Breast epithelium (tissue), 3 donors: ENCODE results near the gene INTS13.

Source experiments
- POLR2A ChIP-seq: fragments of 450-650 bp; IDR thresholded peaks from one replicate; pipeline ENCODE4 v1.6.1; 2016; ENCODE audit warnings: antibody characterized with exemption, mild to moderate bottlenecking, moderate library complexity
- POLR2AphosphoS5 ChIP-seq, 3 donors: sonication (generic); formaldehyde crosslinking; IDR thresholded peaks; one replicate each; pipeline ENCODE4 v1.6.1; 2017; ENCODE audit warnings: antibody characterized with exemption in 3 of 3
- TF ChIP-seq, protein P1 (sequence below), 3 donors: fragments of 450-650 bp; IDR thresholded peaks; one replicate each; pipeline ENCODE4 v1.5.1; 2016 to 2017; ENCODE audit warnings: antibody characterized with exemption in 3 of 3, mild to moderate bottlenecking in 3 of 3, moderate library complexity in 3 of 3

DNA sequence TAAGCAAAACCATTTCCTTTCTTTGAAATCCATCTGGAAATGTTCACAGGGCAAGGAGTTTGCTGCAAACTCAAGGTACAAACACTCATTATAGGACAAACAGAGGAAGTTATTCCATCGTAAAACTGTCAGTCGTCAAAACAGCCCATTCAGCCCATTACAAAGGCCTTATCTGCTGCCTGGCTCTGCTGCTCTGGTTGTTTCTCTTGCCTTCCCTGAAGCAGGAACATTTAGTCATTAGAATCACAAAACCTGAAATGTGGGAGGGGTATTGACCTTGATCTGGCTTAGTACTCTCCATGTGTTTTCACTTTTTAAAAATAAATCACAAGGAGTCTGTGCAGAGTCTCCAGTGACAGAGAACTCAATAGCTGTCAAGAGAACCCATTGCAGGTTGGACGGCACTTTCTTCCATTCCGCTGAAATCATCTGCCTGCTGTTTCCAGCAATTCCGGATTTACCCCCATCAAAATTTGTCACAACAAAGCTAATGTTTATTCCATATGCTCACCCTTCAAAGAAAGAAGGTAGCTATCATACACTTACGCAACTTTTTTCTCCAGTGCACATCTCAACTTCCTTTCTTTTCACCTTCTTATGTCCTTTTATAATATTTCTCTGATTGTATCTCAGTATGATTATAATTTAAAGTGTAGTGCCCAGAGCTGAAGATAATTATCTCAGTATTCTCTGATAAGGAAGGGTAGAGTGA, 80.2 kb downstream of the INTS13 start:
- TF ChIP-seq POLR2A: no peak
- TF ChIP-seq, protein P1, sequence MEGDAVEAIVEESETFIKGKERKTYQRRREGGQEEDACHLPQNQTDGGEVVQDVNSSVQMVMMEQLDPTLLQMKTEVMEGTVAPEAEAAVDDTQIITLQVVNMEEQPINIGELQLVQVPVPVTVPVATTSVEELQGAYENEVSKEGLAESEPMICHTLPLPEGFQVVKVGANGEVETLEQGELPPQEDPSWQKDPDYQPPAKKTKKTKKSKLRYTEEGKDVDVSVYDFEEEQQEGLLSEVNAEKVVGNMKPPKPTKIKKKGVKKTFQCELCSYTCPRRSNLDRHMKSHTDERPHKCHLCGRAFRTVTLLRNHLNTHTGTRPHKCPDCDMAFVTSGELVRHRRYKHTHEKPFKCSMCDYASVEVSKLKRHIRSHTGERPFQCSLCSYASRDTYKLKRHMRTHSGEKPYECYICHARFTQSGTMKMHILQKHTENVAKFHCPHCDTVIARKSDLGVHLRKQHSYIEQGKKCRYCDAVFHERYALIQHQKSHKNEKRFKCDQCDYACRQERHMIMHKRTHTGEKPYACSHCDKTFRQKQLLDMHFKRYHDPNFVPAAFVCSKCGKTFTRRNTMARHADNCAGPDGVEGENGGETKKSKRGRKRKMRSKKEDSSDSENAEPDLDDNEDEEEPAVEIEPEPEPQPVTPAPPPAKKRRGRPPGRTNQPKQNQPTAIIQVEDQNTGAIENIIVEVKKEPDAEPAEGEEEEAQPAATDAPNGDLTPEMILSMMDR (IDR thresholded peaks at IDR 0.05): no peak
- TF ChIP-seq POLR2AphosphoS5 (IDR thresholded peaks at IDR 0.05): no peak
